ENCODE data around the gene UGT1A4.

Gene UGT1A4

GRCh38 chr2:233816334-233816733 is 97.8 kb downstream of the UGT1A4 start:
- in situ Hi-C loops (cut with HindIII; ENCODE audit: low pct_unique_long_range_greater_than_20kb, low sequenced_read_pairs) = no loop called here
- TF ChIP-seq JUND (IDR thresholded peaks at IDR 0.05; ENCODE audit: low read depth) = no peak
- no peak for DNase-seq (ENCODE audit: low read depth in 1 of 2, low spot score in 1 of 2)

GRCh38 chr2:233816771-233817170 is 98.2 kb downstream of the UGT1A4 start:
- DNase-seq (ENCODE audit: low read depth in 1 of 2, low spot score in 1 of 2) = no peak
- in situ Hi-C loops (cut with HindIII; ENCODE audit: low pct_unique_long_range_greater_than_20kb, low sequenced_read_pairs) = no loop called here
- no peak for TF ChIP-seq JUND (IDR thresholded peaks at IDR 0.05; ENCODE audit: low read depth)

- no peak for TF ChIP-seq JUND (IDR thresholded peaks at IDR 0.05; ENCODE audit: low read depth)
- DNase-seq (ENCODE audit: low read depth in 1 of 2, low spot score in 1 of 2) = no peak
- in situ Hi-C loops (cut with HindIII; ENCODE audit: low pct_unique_long_range_greater_than_20kb, low sequenced_read_pairs) = no loop called here
Measured at GRCh38 chr2:233817361-233817911, 98.9 kb downstream of the UGT1A4 start.

GRCh38 chr2:233817995-233818638 is 99.6 kb downstream of the UGT1A4 start:
- DNase-seq (ENCODE audit: low read depth in 1 of 2, low spot score in 1 of 2) = no peak
- no peak for TF ChIP-seq JUND (IDR thresholded peaks at IDR 0.05; ENCODE audit: low read depth)
- in situ Hi-C loops (cut with HindIII; ENCODE audit: low pct_unique_long_range_greater_than_20kb, low sequenced_read_pairs) = no loop called here

- in situ Hi-C loops (cut with HindIII; ENCODE audit: low pct_unique_long_range_greater_than_20kb, low sequenced_read_pairs) = no loop called here
- DNase-seq (ENCODE audit: low read depth in 1 of 2, low spot score in 1 of 2) = no peak
- no peak for TF ChIP-seq JUND (IDR thresholded peaks at IDR 0.05; ENCODE audit: low read depth)
Measured at GRCh38 chr2:233818639-233819621, 100.4 kb downstream of the UGT1A4 start.

- TF ChIP-seq JUND (IDR thresholded peaks at IDR 0.05; ENCODE audit: low read depth) = no peak
- in situ Hi-C loops (cut with HindIII; ENCODE audit: low pct_unique_long_range_greater_than_20kb, low sequenced_read_pairs) = no loop called here
- DNase-seq (ENCODE audit: low read depth in 1 of 2, low spot score in 1 of 2) = no peak
Measured at GRCh38 chr2:233819884-233820773, 101.6 kb downstream of the UGT1A4 start.

- no peak for DNase-seq (ENCODE audit: low read depth in 1 of 2, low spot score in 1 of 2)
- TF ChIP-seq JUND (IDR thresholded peaks at IDR 0.05; ENCODE audit: low read depth) = no peak
- in situ Hi-C loops (cut with HindIII; ENCODE audit: low pct_unique_long_range_greater_than_20kb, low sequenced_read_pairs) = no loop called here
Measured at GRCh38 chr2:233820774-233821105, 102.2 kb downstream of the UGT1A4 start.

GRCh38 chr2:233821196-233821595 is 102.7 kb downstream of the UGT1A4 start:
- no peak for TF ChIP-seq JUND (IDR thresholded peaks at IDR 0.05; ENCODE audit: low read depth)
- DNase-seq (ENCODE audit: low read depth in 1 of 2, low spot score in 1 of 2) = no peak
- in situ Hi-C loops (cut with HindIII; ENCODE audit: low pct_unique_long_range_greater_than_20kb, low sequenced_read_pairs) = no loop called here

GRCh38 chr2:233821709-233822100 is 103.2 kb downstream of the UGT1A4 start:
- DNase-seq (ENCODE audit: low read depth in 1 of 2, low spot score in 1 of 2) = no peak
- TF ChIP-seq JUND (IDR thresholded peaks at IDR 0.05; ENCODE audit: low read depth) = no peak
- in situ Hi-C loops (cut with HindIII; ENCODE audit: low pct_unique_long_range_greater_than_20kb, low sequenced_read_pairs) = no loop called here

GRCh38 chr2:233822101-233822771 is 103.7 kb downstream of the UGT1A4 start:
- DNase-seq (ENCODE audit: low read depth in 1 of 2, low spot score in 1 of 2) = no peak
- no peak for TF ChIP-seq JUND (IDR thresholded peaks at IDR 0.05; ENCODE audit: low read depth)
- in situ Hi-C loops (cut with HindIII; ENCODE audit: low pct_unique_long_range_greater_than_20kb, low sequenced_read_pairs) = no loop called here

All from T47D (cell line).